A549 (cell line): ENCODE results near the gene SP1. TPM values are rescaled to one million over a fixed set of nuclear protein-coding genes. Genes with fewer than 3 reads are reported as not detected.
"Not testable (repeated sequence)": the region's sequence is repeated elsewhere in the genome, so short reads cannot be mapped to it uniquely, and the experiment has no call there.

ENCODE experiments used
- ATAC-seq, 2 experiments: fragments of 200-7000 bp in 1 of 2; fragments of >200 bp in 1 of 2; cut with Nextera tagmentation in 1 of 2; cut with Tn5 transposase in 1 of 2; 3 replicates each; pipeline versions ENCODE4 v1.8.0 to v1.9.1; 2018 to 2020; ENCODE audit warnings: mild to moderate bottlenecking in 1 of 2, moderate library complexity in 1 of 2
- CTCF ChIA-PET: fragments of 300-600 bp; sonication (Branson Sonifier 250); formaldehyde crosslinking; extraction: SDS; loops from one replicate; lab custom pipeline; 2021; ENCODE audit warnings: antibody characterized with exemption, inconsistent platforms; lab: Yijun Ruan, JAX
- POLR2A ChIA-PET: fragments of 350-600 bp; formaldehyde crosslinking; extraction: SDS; loops from one replicate; lab custom pipeline; 2021; ENCODE audit warnings: antibody characterized with exemption, inconsistent platforms; lab: Yijun Ruan, JAX
- DNase-seq, 2 experiments: peaks; one replicate each; pipeline versions ENCODE4 v3.0.0 to v3.0.0-alpha.2; 2011 to 2016; ENCODE audit warnings: low read depth in 1 of 2, low spot score in 1 of 2
- FAIRE-seq: peaks from 2 replicates; lab custom pipeline; 2011; peaks lifted over from hg19 to GRCh38; lab: Jason Lieb, UNC
- H3K27ac ChIP-seq, 2 experiments: fragments of >200 bp; sonication (Bioruptor Twin); formaldehyde crosslinking; 3 replicates each; pipeline ENCODE4 v1.5.1; 2016 to 2017
- H3K4me1 ChIP-seq: fragments of >200 bp; sonication (Bioruptor Twin); formaldehyde crosslinking; 3 replicates; pipeline ENCODE4 v1.6.1; 2016
- H3K4me2 ChIP-seq: fragments of >200 bp; sonication (Bioruptor Twin); formaldehyde crosslinking; 3 replicates; pipeline ENCODE4 v1.6.1; 2016
- H3K4me3 ChIP-seq: fragments of >200 bp; sonication (Bioruptor Twin); formaldehyde crosslinking; 3 replicates; pipeline ENCODE4 v1.5.1; 2016
- H3K9me3 ChIP-seq: fragments of >200 bp; sonication (Bioruptor Twin); formaldehyde crosslinking; 3 replicates; pipeline ENCODE4 v1.6.1; 2016
- ATOH8 ChIP-seq: fragments of 250-450 bp; sonication (Bioruptor Pico); IDR thresholded peaks from 2 replicates; pipeline ENCODE4 v1.5.0; 2020; ENCODE audit warnings: low read depth, mild to moderate bottlenecking, moderate library complexity
- BCL3 ChIP-seq: fragments of >200 bp; sonication (Bioruptor Twin); formaldehyde crosslinking; IDR thresholded peaks from 3 replicates; pipeline ENCODE4 v1.6.1; 2016
- CBX2 ChIP-seq: fragments of 200-600 bp; sonication (generic); IDR thresholded peaks from 2 replicates; pipeline ENCODE4 v1.6.1; 2016; ENCODE audit warnings: low read depth, mild to moderate bottlenecking, borderline replicate concordance
- CBX8 ChIP-seq: fragments of 200-600 bp; sonication (generic); IDR thresholded peaks from 2 replicates; pipeline ENCODE4 v1.6.1; 2016
- CHD2 ChIP-seq: fragments of 150-350 bp; IDR thresholded peaks from 2 replicates; pipeline ENCODE4 v1.6.1; 2014; ENCODE audit warnings: low read length; ENCODE audit not compliant: partially characterized antibody
- CHD4 ChIP-seq: fragments of 200-600 bp; sonication (generic); IDR thresholded peaks from 2 replicates; pipeline ENCODE4 v1.6.1; 2016; ENCODE audit warnings: antibody characterized with exemption, mild to moderate bottlenecking, borderline replicate concordance
- EHF ChIP-seq: fragments of 250-450 bp; sonication (Bioruptor Pico); IDR thresholded peaks from 2 replicates; pipeline ENCODE4 v1.5.0; 2020; ENCODE audit warnings: mild to moderate bottlenecking
- EHMT2 ChIP-seq: fragments of 200-600 bp; sonication (generic); IDR thresholded peaks from 2 replicates; pipeline ENCODE4 v1.6.1; 2016; ENCODE audit warnings: antibody characterized with exemption, low read depth, mild to moderate bottlenecking, moderate library complexity
- EP300 ChIP-seq, 2 experiments: fragments of >200 bp; sonication (Bioruptor Twin); formaldehyde crosslinking; IDR thresholded peaks; 2 replicates in 1 of 2; 3 replicates in 1 of 2; pipeline ENCODE4 v1.6.1; 2016 to 2017
- ESRRA ChIP-seq: fragments of 150-350 bp; IDR thresholded peaks from 2 replicates; pipeline ENCODE4 v1.6.1; 2014; ENCODE audit warnings: mild to moderate bottlenecking, low read length, borderline replicate concordance
- FOSB ChIP-seq: fragments of 250-450 bp; sonication (Bioruptor Pico); IDR thresholded peaks from 2 replicates; pipeline ENCODE4 v1.5.0; 2020; ENCODE audit warnings: mild to moderate bottlenecking, moderate library complexity
- GATA3 ChIP-seq: IDR thresholded peaks from 2 replicates; pipeline ENCODE4 v1.6.1; 2012; ENCODE audit warnings: borderline replicate concordance
- HMGXB4 ChIP-seq: fragments of 250-450 bp; sonication (Bioruptor Pico); IDR thresholded peaks from 2 replicates; pipeline ENCODE4 v1.5.0; 2021; ENCODE audit warnings: mild to moderate bottlenecking, moderate library complexity, borderline replicate concordance
- HOXA7 ChIP-seq: fragments of 250-450 bp; sonication (Bioruptor Pico); IDR thresholded peaks from 2 replicates; pipeline ENCODE4 v1.5.0; 2020; ENCODE audit warnings: mild to moderate bottlenecking, moderate library complexity
- HOXB13 ChIP-seq: fragments of 250-450 bp; sonication (Bioruptor Pico); IDR thresholded peaks from 2 replicates; pipeline ENCODE4 v1.5.0; 2020; ENCODE audit warnings: low read depth, mild to moderate bottlenecking, moderate library complexity
- HOXB5 ChIP-seq: fragments of 250-450 bp; sonication (Bioruptor Pico); IDR thresholded peaks from 2 replicates; pipeline ENCODE4 v1.5.0; 2020; ENCODE audit warnings: mild to moderate bottlenecking, moderate library complexity
- JUN ChIP-seq, 2 experiments: fragments of >200 bp; sonication (Bioruptor Twin); formaldehyde crosslinking; IDR thresholded peaks; 2 replicates in 1 of 2; 3 replicates in 1 of 2; pipeline ENCODE4 v1.6.1; 2016 to 2017
- KDM1A ChIP-seq: fragments of 200-600 bp; sonication (generic); IDR thresholded peaks from 2 replicates; pipeline ENCODE4 v1.6.1; 2016; ENCODE audit warnings: low read depth, mild to moderate bottlenecking
- MAX ChIP-seq: IDR thresholded peaks from 2 replicates; pipeline ENCODE4 v1.6.1; 2012
- MAZ ChIP-seq: fragments of 150-350 bp; IDR thresholded peaks from 2 replicates; pipeline ENCODE4 v1.6.1; 2014; ENCODE audit warnings: antibody characterized with exemption, low read depth, low read length, borderline replicate concordance
- NFE2L2 ChIP-seq: fragments of 150-350 bp; conservative IDR thresholded peaks from 2 replicates; pipeline ENCODE4 v1.6.1; 2014; ENCODE audit warnings: low read length
- NR3C1 ChIP-seq: fragments of >200 bp; sonication (Bioruptor Twin); formaldehyde crosslinking; IDR thresholded peaks from 3 replicates; pipeline ENCODE4 v1.6.1; 2017
- RAD21 ChIP-seq, 2 experiments: fragments of >200 bp in 1 of 2; sonication (Bioruptor Twin) in 1 of 2; formaldehyde crosslinking in 1 of 2; IDR thresholded peaks in 1 of 2; conservative IDR thresholded peaks in 1 of 2; 2 replicates in 1 of 2; 3 replicates in 1 of 2; pipeline ENCODE4 v1.6.1; 2012 to 2018; ENCODE audit warnings: inconsistent platforms in 1 of 2
- RARB ChIP-seq: fragments of 250-450 bp; sonication (Bioruptor Pico); IDR thresholded peaks from 2 replicates; pipeline ENCODE4 v1.8.0; 2021; ENCODE audit warnings: mild to moderate bottlenecking, moderate library complexity
- SMC3 ChIP-seq: fragments of >200 bp; sonication (Bioruptor Twin); formaldehyde crosslinking; IDR thresholded peaks from 3 replicates; pipeline ENCODE4 v1.6.1; 2018; ENCODE audit warnings: inconsistent platforms
- USF2 ChIP-seq: fragments of 450-650 bp; IDR thresholded peaks from 2 replicates; pipeline ENCODE4 v1.6.1; 2014; ENCODE audit warnings: antibody characterized with exemption
- ZNF302 ChIP-seq: fragments of 250-450 bp; sonication (Bioruptor Pico); IDR thresholded peaks from 2 replicates; pipeline ENCODE4 v1.9.0; 2021; ENCODE audit warnings: inconsistent platforms, mild to moderate bottlenecking, moderate library complexity
- WGBS: methylation state at CpG from one replicate; pipeline ENCODE4 v1.1.6; 2017; ENCODE audit errors: missing lambda C conversion rate; 5-methylcytosine and 5-hydroxymethylcytosine counted together
- polyA plus RNA-seq, 4 experiments: library from polyadenylated mRNA; depleted of rRNA in 3 of 4; stranded (reverse); fragments of >200 nt; fragmentation: RNase III in 1 of 4; extraction: RNeasy Plus Mini Kit Qiagen cat#74134 plus additional on column Dnase treatment in 1 of 4; gene quantifications; 2 replicates in 3 of 4; 3 replicates in 1 of 4; pipeline ENCODE4 v1.2.3, GENCODE V29; 2011 to 2017

SP1 gene
- polyA plus RNA-seq, 2 of the 4 experiments (the other 2 are of a cell fraction): 24.2 to 53.2 TPM

- H3K4me1 ChIP-seq: peaks cover 36% of the 10 kb centered on the region
- POLR2A ChIA-PET: no interaction called here
- 88% methylated on average over 2 of the region's 2 CpGs for WGBS
- H3K4me2 ChIP-seq: peak overlapping the region; percentile 94
- DNase-seq (no peak), ATAC-seq (no peak), FAIRE-seq (no peak)
- CTCF ChIA-PET: interaction anchor here (2.0 to 16.7 kb wide), 7 partner anchors 12 to 93 kb away, joined by 8 to 408 read pairs (median 23); partner anchors contain the start of genes AAAS, SP1 and SP7
- H3K4me3 ChIP-seq: no peak overlapping the region
- peak overlapping the region; percentile 82 to 87 for H3K27ac ChIP-seq
- H3K9me3 ChIP-seq: no peaks in the 10 kb centered on the region
- TF ChIP-seq MAX (no peak), ATOH8 (CRISPR knock-in tag) (no peak), CBX8 (no peak), ZNF302 (CRISPR knock-in tag) (no peak), EHF (CRISPR knock-in tag) (no peak), NR3C1 (no peak), MAZ (no peak), NFE2L2 (no peak), CBX2 (no peak), RAD21 (conservative IDR thresholded peaks at IDR 0.05 in 1 of 2, IDR thresholded peaks at IDR 0.05 in 1 of 2) (no peak), EP300 (IDR thresholded peaks at IDR 0.05) (no peak), ESRRA (no peak), FOSB (no peak), RARB (CRISPR knock-in tag) (no peak), KDM1A (no peak), HOXA7 (CRISPR knock-in tag) (no peak), SMC3 (no peak), HOXB5 (CRISPR knock-in tag) (no peak)
Observed at GRCh38 chr12:53419756-53420155, 39.8 kb downstream of the SP1 start.

GRCh38 chr12:53422247-53422646, 42.3 kb downstream of the SP1 start:
- H3K9me3 ChIP-seq, ATAC-seq, H3K27ac ChIP-seq, H3K4me2 ChIP-seq, FAIRE-seq, H3K4me3 ChIP-seq, DNase-seq: not testable (repeated sequence)
- POLR2A ChIA-PET: interaction anchor here (0.7 kb wide), 1 partner anchor 13 kb away, joined by 5 read pairs; no protein-coding TSS in a partner anchor
- CTCF ChIA-PET: interaction anchor here (0.7 to 16.7 kb wide), 22 partner anchors 9 to 120 kb away, joined by 3 to 408 read pairs (median 9); partner anchors contain the start of genes AAAS, PRR13, SP1 and TARBP2
- 73% methylated on average over 12 of the region's 12 CpGs for WGBS
- H3K4me1 ChIP-seq: peaks cover 31% of the 10 kb centered on the region

- H3K27ac ChIP-seq: peak within 1 kb of the TSS in 1 of 2 experiments; percentile 47; a peak in 2 of 6 replicates
- no peak within 1 kb of the TSS for H3K4me3 ChIP-seq
- ChIA-PET POLR2A (no interaction called here), CTCF (interaction anchor here (1.1 to 16.7 kb wide), 6 partner anchors 8 to 97 kb away, joined by 3 to 408 read pairs (median 48); partner anchors contain the start of genes AAAS and SP1)
- 100% methylated on average over 1 of the region's 1 CpG for WGBS
- ATAC-seq (no peak), DNase-seq (no peak), FAIRE-seq (no peak)
- no peaks in the 10 kb centered on the region for H3K9me3 ChIP-seq
- no peak within 1 kb of the TSS for H3K4me2 ChIP-seq
- TF ChIP-seq HMGXB4 (CRISPR knock-in tag) (no peak), CHD4 (no peak), CHD2 (no peak), RAD21 (conservative IDR thresholded peaks at IDR 0.05 in 1 of 2, IDR thresholded peaks at IDR 0.05 in 1 of 2) (no peak), EHMT2 (no peak), MAZ (no peak), MAX (no peak), BCL3 (no peak), JUN (IDR thresholded peaks at IDR 0.05) (no peak), HOXB13 (CRISPR knock-in tag) (no peak), USF2 (no peak), RARB (CRISPR knock-in tag) (no peak), GATA3 (no peak)
- peaks cover 37% of the 10 kb centered on the region for H3K4me1 ChIP-seq
Observed at GRCh38 chr12:53423597-53423996, 43.6 kb downstream of the SP1 start, which contains the start of gene AMHR2. TSS of gene AMHR2 (plus strand) at chr12:53423855. CDS start at chr12:53423935, 80 bp downstream.
